HG02938 (cell line): ENCODE data around the gene APLF.
"Not testable (repeated sequence)": the region's sequence is repeated elsewhere in the genome, so short reads cannot be mapped to it uniquely, and the experiment has no call there.

Experiments
- ATAC-seq: cut with Tn5 transposase; IDR thresholded peaks from one replicate; pipeline ENCODE4 v1.9.1; 2021; ENCODE audit warnings: mild to moderate bottlenecking, moderate library complexity; ENCODE audit not compliant: unreplicated experiment

Gene APLF

GRCh38 chr2:68441179-68441993 is 26.0 kb upstream of the APLF start:
- peak; percentile 98 for ATAC-seq

GRCh38 chr2:68441994-68442322 is 25.4 kb upstream of the APLF start:
- ATAC-seq, result no peak

DNA sequence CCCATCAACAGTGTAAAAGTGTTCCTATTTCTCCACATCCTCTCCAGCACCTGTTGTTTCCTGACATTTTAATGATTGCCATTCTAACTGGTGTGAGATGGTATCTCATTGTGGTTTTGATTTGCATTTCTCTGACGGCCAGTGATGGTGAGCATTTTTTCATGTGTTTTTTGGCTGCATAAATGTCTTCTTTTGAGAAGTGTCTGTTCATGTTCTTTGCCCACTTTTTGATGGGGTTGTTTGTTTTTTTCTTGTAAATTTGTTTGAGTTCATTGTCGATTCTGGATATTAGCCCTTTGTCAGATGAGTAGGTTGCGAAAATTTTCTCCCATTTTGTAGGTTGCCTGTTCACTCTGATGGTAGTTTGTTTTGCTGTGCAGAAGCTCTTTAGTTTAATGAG is 21.0 kb upstream of the APLF start:
- not testable (repeated sequence) for ATAC-seq

GRCh38 chr2:68447118-68447517 is 20.3 kb upstream of the APLF start:
- no peak for ATAC-seq

- ATAC-seq, result no peak
Measured at GRCh38 chr2:68448671-68449653, 18.4 kb upstream of the APLF start.

DNA sequence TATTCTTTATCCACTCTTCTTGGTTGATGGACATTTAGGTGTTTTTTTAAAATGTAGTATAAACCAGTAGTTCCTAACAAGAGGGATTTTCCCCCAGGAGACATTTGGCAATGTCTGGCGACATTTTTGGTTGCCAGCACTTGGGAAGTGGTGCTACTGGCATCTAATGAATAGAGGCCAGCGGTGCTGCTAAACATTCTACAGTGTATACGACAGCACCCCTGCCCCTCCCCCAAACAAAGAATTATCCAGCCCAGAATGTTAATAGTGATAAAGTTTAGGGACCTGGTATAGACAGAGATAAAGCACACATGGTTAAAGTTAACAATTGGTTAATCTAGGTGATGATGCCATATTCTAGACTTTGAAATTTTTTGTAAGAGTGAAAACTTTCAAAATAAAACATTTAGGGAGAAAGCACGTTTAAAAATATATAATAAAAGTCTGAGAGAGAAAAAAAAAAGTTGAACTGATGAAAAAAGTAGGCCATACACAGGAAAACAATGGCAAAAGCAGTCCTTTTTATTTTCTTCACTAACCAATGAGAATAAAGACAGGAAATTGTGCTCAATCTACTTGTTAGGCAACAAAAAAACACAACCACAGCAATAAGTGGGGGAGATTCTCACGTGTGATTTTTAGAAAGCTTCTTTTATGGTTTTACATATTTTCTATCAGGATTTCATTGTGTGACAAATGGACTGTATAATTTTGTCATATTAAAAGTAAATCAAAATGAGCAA is 15.1 kb upstream of the APLF start:
- ATAC-seq, result no peak

DNA sequence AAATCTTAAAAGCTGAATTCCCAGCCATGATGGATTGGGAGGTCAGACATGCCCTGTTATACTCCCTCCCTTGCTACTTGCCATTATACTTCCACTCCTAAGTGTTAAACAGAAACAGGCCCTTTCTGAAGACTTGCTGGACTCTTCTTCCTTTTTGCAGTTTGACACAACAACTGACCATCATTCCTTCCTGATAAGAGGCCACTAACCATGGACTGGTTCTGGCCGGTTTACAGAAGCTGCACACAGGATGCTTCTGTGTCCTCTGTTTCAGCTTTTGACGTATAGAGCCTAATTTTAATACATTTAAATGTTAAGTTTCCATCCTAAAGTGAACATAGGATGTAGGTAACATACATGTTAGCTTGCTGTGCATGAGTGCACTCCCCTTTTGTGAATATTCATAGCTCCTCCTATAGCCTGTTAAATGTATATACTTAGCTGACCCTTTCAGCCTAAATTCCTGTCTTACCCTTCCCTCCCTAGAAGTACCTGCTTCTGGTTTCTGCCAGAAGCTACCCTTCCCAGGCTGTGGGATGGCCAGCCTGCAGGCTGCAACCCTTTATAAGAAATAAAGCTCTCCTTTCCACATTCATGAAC is 13.5 kb upstream of the APLF start:
- no peak for ATAC-seq

GRCh38 chr2:68454719-68455118 is 12.7 kb upstream of the APLF start:
- ATAC-seq, result no peak

GRCh38 chr2:68456198-68456597 is 11.2 kb upstream of the APLF start:
- ATAC-seq, result no peak

DNA sequence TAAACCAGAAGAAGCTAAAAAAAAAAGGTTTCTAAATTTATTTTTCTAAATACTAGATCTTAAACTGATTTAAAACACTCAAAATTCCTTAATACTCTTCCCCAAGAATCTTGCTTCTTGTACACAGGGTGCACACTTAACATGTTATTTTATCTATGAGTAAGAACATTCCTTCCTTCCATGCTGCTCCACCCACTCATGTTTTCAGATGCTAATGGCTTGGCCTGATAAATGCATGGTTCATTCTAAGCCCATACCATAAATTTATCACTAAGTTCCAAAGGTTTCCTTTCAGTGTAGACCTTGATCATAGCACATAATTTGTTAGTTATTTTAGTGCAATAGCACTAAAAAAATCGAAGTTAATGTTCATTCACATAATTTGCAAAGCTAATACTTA is 8.4 kb upstream of the APLF start:
- no peak for ATAC-seq

- no peak for ATAC-seq
Measured at GRCh38 chr2:68463287-68463877, 4.0 kb upstream of the APLF start.

DNA sequence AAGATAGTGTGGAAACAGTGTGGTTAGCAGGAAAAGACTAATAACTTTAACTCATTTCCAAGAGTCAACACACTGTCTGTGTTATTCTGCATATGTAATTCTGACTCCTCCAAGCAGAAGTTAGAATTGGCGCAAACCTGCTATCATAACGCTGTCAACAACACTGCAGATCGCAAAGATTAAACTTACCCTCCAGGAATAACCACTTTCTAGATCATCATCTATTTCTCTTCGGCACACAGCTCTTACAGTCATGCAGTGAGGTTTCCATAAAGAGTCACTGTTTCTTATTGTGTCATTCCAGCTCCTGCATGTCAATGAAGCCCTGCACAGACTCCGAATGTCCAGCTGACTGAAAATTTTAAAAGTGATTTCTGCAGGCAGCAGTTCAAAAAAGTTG is 2.7 kb upstream of the APLF start:
- no peak for ATAC-seq

DNA sequence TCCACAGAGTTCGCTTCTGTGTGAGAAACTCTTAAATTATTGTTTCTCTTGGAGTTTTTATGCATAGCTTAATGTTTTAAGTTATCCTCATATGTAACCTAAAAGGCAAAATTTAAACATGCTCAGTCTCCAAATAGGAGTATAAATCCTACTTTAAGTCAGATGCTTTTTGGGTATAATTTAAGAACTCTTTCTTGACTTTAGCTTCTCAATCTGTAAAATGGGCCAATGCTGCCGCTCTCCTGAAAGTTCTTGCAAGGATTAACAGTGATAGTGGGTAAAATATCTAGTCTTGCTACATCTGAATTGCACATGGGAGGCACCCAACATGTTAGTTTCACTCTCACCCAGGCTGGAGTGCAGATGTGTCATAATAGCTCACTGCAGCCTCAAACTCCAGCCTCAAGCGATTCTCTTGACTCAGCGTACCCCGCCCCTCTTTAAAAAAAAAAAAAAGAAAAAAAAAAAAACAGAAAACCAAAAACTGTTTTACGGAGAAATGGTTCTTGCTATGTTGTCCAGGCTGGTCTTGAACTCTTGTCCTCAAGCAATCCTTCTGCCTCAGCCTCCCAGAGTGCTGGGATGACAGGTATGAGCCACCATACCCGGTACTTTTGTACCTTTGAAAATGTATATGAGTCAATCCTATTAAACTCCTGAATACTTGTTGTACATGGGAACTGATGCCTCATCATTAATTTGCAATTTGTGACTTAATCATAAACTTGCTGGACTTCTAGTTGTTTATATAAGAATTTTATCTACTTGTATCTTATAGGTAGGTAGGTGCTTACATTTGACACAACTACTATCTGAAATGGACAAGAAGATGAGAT is 2.1 kb upstream of the APLF start:
- ATAC-seq, result no peak

GRCh38 chr2:68466361-68466777 is 1.0 kb upstream of the APLF start:
- no peak for ATAC-seq

DNA sequence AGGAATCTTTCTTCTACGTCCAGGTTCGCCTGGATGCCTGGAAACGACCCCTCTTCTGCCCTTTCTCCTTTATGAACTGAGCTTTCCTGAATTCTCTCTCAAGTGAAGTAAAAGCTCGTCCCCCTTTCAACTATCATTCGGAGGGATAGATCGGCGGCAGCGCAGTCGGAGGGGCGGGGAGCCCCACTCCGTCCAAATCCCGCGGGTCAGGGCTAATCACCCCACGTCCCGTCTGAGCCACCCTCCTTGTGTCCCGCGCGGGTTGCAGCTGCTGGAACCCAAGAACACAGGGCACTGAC is 658 bp upstream of the APLF start:
- peak; percentile 29 for ATAC-seq

DNA sequence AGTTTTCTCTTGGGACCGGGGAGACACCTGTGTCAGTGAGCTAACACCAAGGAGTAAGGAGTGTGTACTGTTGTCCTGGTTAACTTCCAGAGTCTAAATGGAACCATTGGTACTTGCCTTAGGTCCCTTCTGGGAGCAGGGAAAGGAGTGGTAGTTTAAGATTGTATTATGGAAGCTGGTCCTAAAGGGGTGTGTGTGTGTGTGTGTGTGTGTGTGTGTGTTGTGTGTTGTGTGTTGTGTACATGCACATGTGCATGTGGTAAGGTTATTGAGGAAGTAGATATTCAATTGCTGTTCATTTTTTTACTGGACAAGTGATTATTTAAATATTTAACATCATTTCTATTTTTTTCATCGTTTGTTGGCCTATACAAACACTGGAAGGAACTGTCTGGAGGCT is 1.4 kb downstream of the APLF start:
- no peak for ATAC-seq

DNA sequence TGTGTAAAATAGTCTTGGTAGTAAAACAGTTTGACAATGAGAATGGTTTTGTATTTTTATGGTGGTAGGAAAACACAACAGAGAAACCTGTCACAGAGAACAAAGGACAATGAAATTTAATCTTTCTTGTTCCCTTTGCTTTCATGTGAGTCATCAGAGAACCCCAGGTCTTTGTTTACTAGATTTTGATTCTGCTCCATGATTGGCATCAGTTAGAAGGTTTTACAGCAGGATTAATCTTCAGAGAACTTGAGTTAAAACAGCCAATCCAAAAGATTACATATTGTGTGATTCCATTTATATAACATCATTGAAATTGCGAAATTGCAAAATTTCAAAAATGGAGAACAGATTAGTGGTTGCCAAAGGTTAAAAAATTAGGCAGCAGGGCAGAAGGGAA is 2.5 kb downstream of the APLF start:
- ATAC-seq, result no peak

DNA sequence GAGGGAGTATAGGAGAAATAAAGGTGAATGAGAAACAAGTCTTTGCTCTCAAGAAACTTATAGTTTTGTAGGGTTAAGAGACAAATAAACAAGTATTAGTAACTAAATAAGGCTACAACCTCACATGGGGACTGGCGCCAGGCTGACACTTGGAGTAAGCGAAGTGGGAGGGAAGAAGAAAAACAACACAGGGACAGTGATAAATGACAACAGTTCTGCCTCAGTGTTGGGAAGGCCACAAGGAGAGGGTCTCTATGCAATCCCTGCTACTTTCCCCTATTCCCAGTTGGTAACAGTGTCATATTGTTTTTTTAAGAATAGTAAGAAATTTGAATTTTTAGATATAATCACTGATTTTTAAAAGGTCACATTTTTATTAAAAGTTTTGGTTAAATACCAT is 4.0 kb downstream of the APLF start:
- ATAC-seq, result no peak

GRCh38 chr2:68472796-68473414 is 5.5 kb downstream of the APLF start:
- ATAC-seq, result no peak
